Kidney (tissue), 22 donors: ENCODE data around the gene RAB3IL1. TPM values are rescaled to one million over a fixed set of nuclear protein-coding genes. Genes with fewer than 3 reads are reported as not detected.
A peak's percentile ranks its signal among the peaks of the same experiment; 100 is the strongest.
"Not testable (repeated sequence)": the region's sequence is repeated elsewhere in the genome, so short reads cannot be mapped to it uniquely, and the experiment has no call there.

Experiments used
- DNase-seq, 5 donors: peaks; one replicate each; pipeline ENCODE4 v3.0.0-alpha.2; 2013 to 2020
- FAIRE-seq: peaks from 2 replicates; lab custom pipeline; 2012; peaks lifted over from hg19 to GRCh38; lab: Jason Lieb, UNC
- H3K27ac ChIP-seq, 2 donors: one replicate each; pipeline ENCODE4 v1.7.0; 2013; ENCODE audit warnings: low read depth in 2 of 2, low read length in 2 of 2, inconsistent platforms in 1 of 2
- H3K27me3 ChIP-seq: one replicate; pipeline ENCODE4 v1.7.1; 2013; ENCODE audit warnings: low read length, inconsistent platforms; ENCODE audit not compliant: control insufficient read depth, insufficient read depth
- H3K36me3 ChIP-seq, 3 donors: one replicate each; pipeline versions ENCODE4 v1.7.0 to v1.7.1; 2013; ENCODE audit warnings: low read length in 3 of 3, control low read depth in 1 of 3, inconsistent platforms in 1 of 3; ENCODE audit not compliant: insufficient read depth in 3 of 3, control insufficient read depth in 2 of 3
- H3K4me1 ChIP-seq, 3 donors: one replicate each; pipeline versions ENCODE4 v1.7.0 to v1.7.1; 2013; ENCODE audit warnings: low read length in 3 of 3, inconsistent platforms in 1 of 3, low read depth in 1 of 3; ENCODE audit not compliant: control insufficient read depth in 2 of 3, insufficient read depth in 2 of 3
- H3K4me3 ChIP-seq, 3 donors: one replicate each; pipeline versions ENCODE4 v1.7.0 to v1.8.1; 2013; ENCODE audit warnings: low read length in 3 of 3, control low read depth in 1 of 3, inconsistent platforms in 1 of 3
- H3K9ac ChIP-seq, 3 donors: one replicate each; pipeline versions ENCODE4 v1.7.0 to v1.7.1; 2013; ENCODE audit warnings: low read length in 3 of 3, control low read depth in 1 of 3, inconsistent platforms in 1 of 3
- H3K9me3 ChIP-seq, 3 donors: one replicate each; pipeline versions ENCODE4 v1.7.0 to v1.7.1; 2013; ENCODE audit warnings: low read length in 3 of 3, control low read depth in 1 of 3, inconsistent platforms in 1 of 3; ENCODE audit not compliant: control insufficient read depth in 2 of 3, insufficient read depth in 1 of 3
- CTCF ChIP-seq: IDR thresholded peaks from 3 replicates; pipeline ENCODE4 v1.5.1; 2012; ENCODE audit warnings: mild to moderate bottlenecking, moderate library complexity, borderline replicate concordance; ENCODE audit not compliant: insufficient read depth; ENCODE audit errors: extremely low read depth
- intact Hi-C: fragments of 100-400 bp; cut with DNase I; formaldehyde crosslinking; loops from one replicate; pipeline ENCODE4 v1.11.1; 2022
- long read RNA-seq, 10 donors: library from polyadenylated mRNA in 1 of 10; unstranded in 1 of 10; transcript quantifications; one replicate each; pipeline ENCODE4 v2.0.0 and lab custom pipeline, GENCODE V29; 2021 to 2026
- polyA plus RNA-seq: library from polyadenylated mRNA; stranded (reverse); fragments of 350-450 nt; fragmentation: Illumina TruSeq; extraction: RNeasy Lipid Tissue Mini Kit (QIAGEN cat#74804); gene quantifications from one replicate; pipeline ENCODE4 v1.2.3, GENCODE V29; 2014; ENCODE audit warnings: low read depth, low replicate concordance; ENCODE audit not compliant: insufficient read depth
- total RNA-seq: library from RNA; stranded (reverse); fragmentation: NEBNext Ultra II Directional; extraction: Animal tissue kit (Norgen Biotek cat#: 25700); gene quantifications from one replicate; pipeline ENCODE4 v1.2.1, GENCODE V29; 2021
- donor health status: control.
- donor health status: control.
- donor health status: control.
- donor health status: control.
- donor health status: control.
- donor health status: DM: yes; HTN: yes; CAD: no.
- donor health status: Normal renal cell carcinoma (clear cell type).

Gene RAB3IL1, protein sequence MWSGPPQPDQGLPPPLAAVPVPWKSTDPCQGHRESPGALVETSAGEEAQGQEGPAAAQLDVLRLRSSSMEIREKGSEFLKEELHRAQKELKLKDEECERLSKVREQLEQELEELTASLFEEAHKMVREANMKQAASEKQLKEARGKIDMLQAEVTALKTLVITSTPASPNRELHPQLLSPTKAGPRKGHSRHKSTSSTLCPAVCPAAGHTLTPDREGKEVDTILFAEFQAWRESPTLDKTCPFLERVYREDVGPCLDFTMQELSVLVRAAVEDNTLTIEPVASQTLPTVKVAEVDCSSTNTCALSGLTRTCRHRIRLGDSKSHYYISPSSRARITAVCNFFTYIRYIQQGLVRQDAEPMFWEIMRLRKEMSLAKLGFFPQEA
- 14.6 TPM for total RNA-seq
- polyA plus RNA-seq = 27.8 TPM
- long read RNA-seq, donor 1, partial matches to known transcripts = 6 of 7 reads
- long read RNA-seq, donor 1, other reads (novel, unspliced or antisense) = 0 of 7 reads
- long read RNA-seq, donor 2, partial matches to known transcripts = 0 of 5 reads
- long read RNA-seq, donor 2, other reads (novel, unspliced or antisense) = 0 of 5 reads
- long read RNA-seq, donor 3, partial matches to known transcripts = 5 of 10 reads
- long read RNA-seq, donor 3, other reads (novel, unspliced or antisense) = 0 of 10 reads
- long read RNA-seq, donor 4, transcript RAB3IL1-202 (10 exons, 2,284 nt) = major isoform, 9 of 9 reads
- long read RNA-seq, donor 4, partial matches to known transcripts = 0 of 9 reads
- long read RNA-seq, donor 4, other reads (novel, unspliced or antisense) = 0 of 9 reads
- long read RNA-seq, donor 5 = 0 reads
- long read RNA-seq, donor 6, partial matches to known transcripts = 5 of 5 reads
- long read RNA-seq, donor 6, other reads (novel, unspliced or antisense) = 0 of 5 reads
- long read RNA-seq, donor 7, transcript RAB3IL1-202 (10 exons, 2,284 nt) = major isoform, 5 of 8 reads
- long read RNA-seq, donor 7, partial matches to known transcripts = 1 of 8 reads
- long read RNA-seq, donor 7, other reads (novel, unspliced or antisense) = 2 of 8 reads
- long read RNA-seq, donor 8, partial matches to known transcripts = 0 of 6 reads
- long read RNA-seq, donor 8, other reads (novel, unspliced or antisense) = 0 of 6 reads
- long read RNA-seq, donor 9, partial matches to known transcripts = 0 of 1 reads
- long read RNA-seq, donor 9, other reads (novel, unspliced or antisense) = 0 of 1 reads
- long read RNA-seq, donor 10 = 0 reads

DNA sequence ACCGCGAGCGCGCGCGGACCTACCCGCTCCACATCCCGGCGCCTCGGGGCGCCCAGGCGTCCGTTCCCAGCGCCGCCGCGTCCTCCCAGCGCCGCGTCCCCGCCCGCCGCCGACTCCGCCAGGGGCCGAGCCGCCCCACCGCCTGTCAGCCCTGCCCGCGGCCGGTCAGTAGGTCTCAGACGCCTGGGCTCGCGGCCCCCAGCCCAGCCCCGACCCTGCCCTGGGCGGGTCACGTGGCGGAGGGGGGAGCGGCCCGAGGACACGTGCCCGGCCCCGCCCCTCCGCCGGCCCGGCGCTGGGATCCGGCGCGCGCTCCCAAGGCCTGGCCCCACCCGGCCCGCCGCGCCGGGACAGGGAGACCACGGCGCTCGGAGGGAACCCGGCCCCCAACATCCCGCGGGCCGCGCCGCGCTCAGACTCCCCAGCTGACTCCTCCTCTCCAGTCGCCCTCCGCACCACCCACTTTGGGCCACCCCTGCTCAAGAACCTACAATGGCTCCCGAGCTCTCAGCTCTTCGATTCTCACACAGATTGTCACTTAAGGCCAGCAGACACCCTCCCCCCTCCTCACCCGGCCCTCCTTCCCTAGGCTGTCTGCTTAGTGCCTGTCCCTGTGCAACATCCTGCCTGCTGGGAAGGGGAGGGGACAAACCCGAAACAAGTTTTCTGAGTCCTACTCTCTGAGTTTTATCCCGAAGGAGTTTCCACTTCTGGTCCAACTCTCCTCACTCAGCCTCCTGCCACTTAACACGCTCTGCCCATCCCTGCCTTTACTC lies at the start of gene RAB3IL1:
Gene RAB3IL1 (minus strand): TSS at position 233 of the 776 bp plus-strand sequence. CDS start 199 bp downstream, at position 34.
- Histone ChIP-seq H3K9ac (peak within 1 kb of the TSS; percentile 26 to 58 (median 37)), H3K4me1 (peaks cover 0 to 17% (median 5%) of the 10 kb centered on the region in 3 donors), H3K36me3 (no peaks in the 10 kb centered on the region), H3K27me3 (no peaks in the 10 kb centered on the region), H3K27ac (peak within 1 kb of the TSS; percentile 51 to 70), H3K9me3 (no peaks in the 10 kb centered on the region), H3K4me3 (peak within 1 kb of the TSS; percentile 53 to 57 (median 53))
- no peak for TF ChIP-seq CTCF
- peak; percentile 42 to 90 (median 84) for DNase-seq
- FAIRE-seq = no peak
- intact Hi-C loops = no loop called here

- FAIRE-seq (no peak), DNase-seq (peak in 4 of 5 donors; percentile 26 to 77 (median 61))
- H3K4me1 ChIP-seq = peaks cover 13 to 46% (median 42%) of the 10 kb centered on the region in 3 donors
- H3K36me3 ChIP-seq = peaks cover 16 to 28% (median 22%) of the 10 kb centered on the region in 3 donors
- intact Hi-C loops = no loop called here
- TF ChIP-seq CTCF = no peak
- H3K9me3 ChIP-seq = no peaks in the 10 kb centered on the region
- H3K27ac ChIP-seq = peak overlapping the region; percentile 97
- H3K4me3 ChIP-seq = peak overlapping the region; percentile 87 to 100 (median 98)
- H3K27me3 ChIP-seq = no peaks in the 10 kb centered on the region
- H3K9ac ChIP-seq = peak overlapping the region; percentile 82 to 97 (median 97)
Observed at GRCh38 chr11:61966734-61967115, 49.4 kb upstream of the RAB3IL1 start.

DNA sequence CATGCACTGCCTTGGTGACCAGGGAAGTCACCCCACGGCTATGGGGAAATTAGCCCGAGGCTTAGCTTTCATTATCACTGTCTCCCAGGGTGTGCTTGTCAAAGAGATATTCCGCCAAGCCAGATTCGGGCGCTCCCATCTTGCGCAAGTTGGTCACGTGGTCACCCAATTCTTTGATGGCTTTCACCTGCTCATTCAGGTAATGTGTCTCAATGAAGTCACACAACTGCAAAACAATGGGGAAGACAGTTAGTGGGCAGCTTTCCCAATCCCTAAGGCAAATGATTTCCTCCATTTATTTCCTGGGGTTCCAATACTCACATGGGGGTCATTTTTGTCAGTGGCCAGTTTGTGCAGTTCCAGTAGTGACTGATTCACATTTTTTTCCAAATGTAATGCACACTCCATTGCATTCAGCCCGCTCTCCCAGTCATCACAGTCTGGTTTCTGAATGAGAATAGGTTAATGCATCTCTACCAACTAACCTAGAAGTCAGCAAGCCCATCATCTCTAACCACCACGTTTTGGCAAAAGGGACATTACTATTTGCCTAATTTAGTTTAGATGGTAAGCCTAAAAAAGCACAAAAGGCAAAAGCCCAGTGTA lies 47.4 kb upstream of the RAB3IL1 start:
- peak in 1 of 5 donors; percentile 30 for DNase-seq
- intact Hi-C loops, H3K27me3 ChIP-seq, FAIRE-seq, H3K9me3 ChIP-seq: not testable (repeated sequence)
- peak overlapping the region in 1 of 2 donors; percentile 79 for H3K27ac ChIP-seq
- H3K36me3 ChIP-seq = peaks cover 16 to 28% (median 22%) of the 10 kb centered on the region in 3 donors
- peak overlapping the region; percentile 87 to 100 (median 98) for H3K4me3 ChIP-seq
- H3K9ac ChIP-seq = peak overlapping the region in 2 of 3 donors; percentile 41 to 82
- H3K4me1 ChIP-seq = peaks cover 6 to 38% (median 27%) of the 10 kb centered on the region in 3 donors
